HG03432 (cell line): Measurements from ENCODE around the gene TUBB4A.
"Not testable (repeated sequence)": the region's sequence is repeated elsewhere in the genome, so short reads cannot be mapped to it uniquely, and the experiment has no call there.

ENCODE experiments used
- ATAC-seq: cut with Tn5 transposase; IDR thresholded peaks from one replicate; pipeline ENCODE4 v1.9.1; 2021; ENCODE audit warnings: mild to moderate bottlenecking, moderate library complexity; ENCODE audit not compliant: unreplicated experiment

Gene TUBB4A

DNA sequence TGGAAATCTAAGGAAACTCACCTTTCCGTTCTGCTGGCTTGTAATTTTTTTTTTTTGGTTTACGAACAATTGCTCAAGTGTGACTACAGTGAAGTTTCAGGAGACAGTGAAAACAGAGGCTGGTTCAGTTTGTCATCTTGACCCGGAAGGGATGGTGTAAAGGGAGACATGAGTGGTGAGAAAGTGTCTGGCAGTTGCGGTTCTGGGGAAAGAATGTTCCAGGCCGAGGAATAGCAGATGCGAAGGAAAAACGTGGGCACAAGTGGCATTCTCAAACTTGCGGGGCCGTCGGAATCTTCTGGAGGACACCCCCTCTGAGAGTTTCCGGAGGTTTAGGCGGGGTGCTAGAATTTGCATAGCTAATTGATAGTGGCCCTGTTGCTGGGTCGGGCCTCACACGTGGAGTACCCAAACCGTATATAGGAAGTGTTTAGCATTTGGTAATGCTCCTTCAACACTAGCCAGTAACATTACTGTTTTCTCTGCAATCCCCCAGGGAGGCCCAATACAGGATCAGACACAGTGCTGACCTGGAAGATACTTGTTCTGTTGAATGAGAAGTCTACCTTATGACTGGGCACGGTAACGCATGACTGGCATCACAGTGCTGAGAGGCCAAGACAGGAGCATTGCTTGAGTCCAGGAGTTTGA is 25.9 kb upstream of the TUBB4A start:
- peak; percentile 49 for ATAC-seq

GRCh38 chr19:6524311-6524710 is 22.2 kb upstream of the TUBB4A start:
- ATAC-seq: no peak

DNA sequence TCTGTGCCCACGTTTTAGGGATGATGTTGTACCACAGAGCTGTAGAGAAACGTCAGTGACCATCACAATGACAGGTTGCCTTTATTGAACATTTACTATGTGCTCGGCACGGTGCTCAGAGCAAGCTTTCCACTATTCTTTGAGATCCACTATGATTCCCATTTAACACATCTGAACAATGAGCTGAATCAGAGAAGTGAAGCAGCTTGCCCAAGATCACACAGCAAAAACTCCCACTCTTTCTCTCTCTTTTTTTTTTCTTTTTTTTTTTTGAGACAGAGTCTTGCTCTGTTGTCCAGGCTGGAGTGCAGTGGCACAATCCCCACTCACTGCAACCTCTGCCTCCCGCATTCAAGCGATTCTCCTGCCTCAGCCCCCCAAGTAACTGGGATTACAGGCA is 20.6 kb upstream of the TUBB4A start:
- no peak for ATAC-seq

DNA sequence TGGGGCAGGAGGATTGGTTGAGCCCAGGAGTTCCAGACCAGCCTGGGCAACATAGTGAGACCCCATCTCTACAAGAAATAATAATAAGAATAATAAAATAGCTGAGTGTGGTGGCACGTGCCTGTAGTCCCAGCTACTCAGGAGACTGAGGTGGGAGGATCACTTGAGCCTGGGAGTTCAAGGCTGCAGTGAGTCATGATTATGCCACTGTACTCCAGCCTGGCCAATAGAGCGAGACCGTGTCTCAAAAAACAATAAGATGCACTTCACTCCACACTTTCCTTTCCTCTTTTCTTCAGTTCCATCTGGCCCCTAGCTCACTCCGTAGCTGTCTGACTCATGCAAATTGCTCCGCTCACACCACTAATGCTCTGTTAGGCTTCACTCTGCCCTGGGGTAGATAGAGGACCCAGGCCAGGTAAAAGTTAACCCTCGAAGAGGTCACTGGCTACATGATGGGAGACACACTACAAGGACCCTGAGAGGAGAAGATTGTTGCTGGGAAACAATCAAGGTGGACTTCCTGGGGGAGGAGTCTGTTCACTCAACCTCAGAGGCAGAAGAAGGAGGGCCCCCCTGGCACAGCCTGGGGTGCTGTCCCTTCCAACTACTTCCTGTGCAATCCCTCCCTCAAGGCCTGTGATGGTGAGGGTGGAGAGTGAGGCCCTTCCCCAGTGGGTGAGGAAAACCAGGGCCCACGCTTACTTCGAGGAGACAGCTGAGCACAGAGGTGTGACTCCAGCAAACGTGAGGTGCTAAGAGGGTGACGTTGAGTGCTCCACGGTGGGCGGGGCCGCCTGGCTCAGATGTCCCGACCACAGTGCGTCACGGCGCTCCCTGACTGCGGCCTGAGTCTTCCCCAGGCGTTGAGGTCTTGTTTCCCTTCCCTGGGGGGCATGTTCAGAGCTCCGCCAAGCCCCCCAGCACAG is 19.9 kb upstream of the TUBB4A start:
- peak; percentile 44 for ATAC-seq

GRCh38 chr19:6519289-6519688 is 17.2 kb upstream of the TUBB4A start:
- ATAC-seq: no peak

DNA sequence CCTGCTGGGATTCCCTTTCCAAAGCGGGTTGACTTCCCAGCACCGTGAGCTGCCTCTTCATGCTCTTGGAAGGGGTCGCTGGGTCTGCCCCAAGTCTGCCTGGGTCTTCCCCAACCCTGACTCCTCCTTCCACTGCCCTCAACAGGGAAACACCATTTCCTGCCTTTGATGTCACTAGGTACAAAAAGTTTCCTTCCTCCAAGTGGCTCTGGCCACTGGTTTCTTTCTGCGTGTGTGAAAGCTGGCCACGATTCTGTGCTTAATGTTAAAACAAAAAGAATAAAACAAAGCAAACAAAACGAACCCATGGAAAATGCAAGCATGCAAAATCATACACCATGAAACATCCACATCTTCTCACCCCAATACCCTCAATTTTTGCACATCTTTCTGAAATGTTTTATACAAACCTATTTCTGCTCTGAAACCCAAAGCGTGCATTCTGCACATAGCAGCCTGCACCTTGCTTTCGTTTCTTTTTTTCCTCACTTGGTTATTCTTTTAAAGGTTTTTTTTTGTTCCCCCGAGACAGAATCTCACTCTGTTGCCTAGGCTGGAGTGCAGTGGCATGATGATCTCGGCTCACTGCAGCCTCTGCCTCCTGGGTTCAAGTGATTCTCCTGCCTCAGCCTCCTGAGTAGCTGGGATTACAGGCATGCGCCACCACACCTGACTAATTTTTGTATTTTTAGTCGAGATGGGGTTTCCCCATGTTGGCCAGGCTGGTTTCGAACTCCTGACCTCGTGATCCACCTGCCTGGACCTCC is 16.2 kb upstream of the TUBB4A start:
- no peak for ATAC-seq

GRCh38 chr19:6516659-6517291 is 14.7 kb upstream of the TUBB4A start:
- ATAC-seq: peak; percentile 49

- peak; percentile 45 for ATAC-seq
Observed at GRCh38 chr19:6516018-6516658, 14.0 kb upstream of the TUBB4A start.

DNA sequence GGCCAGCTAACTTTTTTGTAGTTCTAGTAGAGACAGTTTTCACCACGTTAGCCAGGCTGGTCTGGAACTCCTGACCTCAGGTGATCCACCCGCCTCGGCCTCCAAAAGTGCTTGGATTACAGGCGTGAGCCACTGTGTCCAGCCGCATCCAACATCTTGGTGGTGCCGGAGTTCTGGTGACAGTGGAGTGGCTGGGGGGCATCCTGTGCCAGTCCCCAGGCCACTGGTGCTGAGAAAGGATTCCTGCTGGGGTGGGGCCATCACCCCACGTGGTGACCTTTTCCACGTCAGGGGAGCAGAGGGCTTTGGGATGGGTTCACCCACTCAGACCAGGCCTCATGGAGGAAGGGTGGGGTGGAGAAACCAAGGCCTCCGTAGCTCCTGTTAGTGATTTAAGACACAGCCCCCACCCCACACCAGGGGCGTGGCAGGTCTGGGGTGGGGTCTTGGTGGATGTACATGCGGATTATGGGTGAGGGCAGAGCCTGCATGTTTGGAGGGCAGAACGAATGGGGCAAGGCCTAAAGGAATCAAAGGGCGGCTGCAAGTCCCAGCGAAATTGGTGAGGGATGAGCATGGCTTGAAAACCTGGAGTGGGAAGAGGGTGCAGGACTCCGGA is 12.9 kb upstream of the TUBB4A start:
- ATAC-seq: no peak

- no peak for ATAC-seq
Observed at GRCh38 chr19:6514089-6514488, 12.0 kb upstream of the TUBB4A start.

DNA sequence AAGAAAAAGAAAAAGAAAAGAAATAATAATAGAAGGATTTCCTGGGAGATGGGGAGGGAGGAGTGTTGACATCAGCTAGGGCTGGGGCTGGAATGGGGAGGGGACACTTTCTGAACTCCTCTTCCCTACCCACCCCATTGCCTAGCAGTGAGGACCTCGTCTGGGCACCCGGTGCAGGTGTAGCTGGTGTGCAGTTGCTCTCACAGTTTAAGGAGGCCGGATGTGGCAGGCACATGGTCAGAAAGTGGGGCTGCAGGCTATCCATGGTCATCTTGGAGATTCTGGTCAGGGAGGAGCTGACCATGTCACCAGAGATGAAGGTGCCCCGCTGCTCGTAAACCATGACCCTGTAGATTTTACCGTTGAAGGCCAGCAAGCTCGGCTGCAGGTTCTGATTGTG is 8.5 kb upstream of the TUBB4A start:
- ATAC-seq: no peak

DNA sequence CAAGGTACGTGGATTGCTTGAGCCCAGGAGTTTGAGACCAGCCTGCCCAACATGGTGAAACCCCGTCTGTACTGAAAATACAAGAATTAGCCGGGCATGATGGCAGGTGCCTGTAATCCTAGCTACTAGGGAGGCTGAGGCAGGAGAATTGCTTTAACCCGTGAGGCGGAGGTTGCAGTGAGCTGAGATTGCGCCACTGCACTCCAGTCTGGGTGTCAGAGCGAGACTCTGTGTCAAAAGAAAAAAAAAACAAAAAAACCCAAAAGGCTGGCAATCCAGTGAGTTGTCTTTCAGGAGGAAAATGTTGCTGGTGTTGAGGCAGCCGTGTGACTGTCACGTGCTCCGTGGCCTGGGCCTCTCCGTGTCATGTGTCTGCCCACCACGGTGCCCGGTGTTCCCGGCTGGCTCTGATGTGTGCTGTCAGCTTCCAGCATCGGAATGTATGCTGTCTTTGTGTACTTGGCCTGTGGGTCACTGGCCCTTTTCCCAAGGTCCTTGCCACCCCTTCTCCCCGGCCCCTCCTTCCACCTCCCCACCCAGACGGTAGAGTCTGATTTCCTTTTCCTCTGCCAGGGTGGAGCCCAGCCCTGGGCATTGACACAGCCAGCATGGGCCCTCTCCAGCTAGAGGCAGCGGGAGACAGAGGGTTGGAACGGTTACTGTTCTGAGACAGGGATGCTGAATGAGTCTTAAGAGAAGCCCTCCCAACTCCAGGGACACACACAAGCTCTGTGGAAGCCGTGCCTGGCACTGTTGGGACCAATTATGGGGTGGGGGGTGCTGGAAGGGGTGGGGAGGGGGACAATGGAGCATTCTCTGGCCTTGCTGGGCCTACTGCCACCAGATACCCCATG is 7.2 kb upstream of the TUBB4A start:
- ATAC-seq: no peak

- ATAC-seq: not testable (repeated sequence)
Observed at GRCh38 chr19:6508028-6508771, 6.1 kb upstream of the TUBB4A start.

- no peak for ATAC-seq
Observed at GRCh38 chr19:6503407-6504201, 1.5 kb upstream of the TUBB4A start.

GRCh38 chr19:6500837-6501739 is 1.0 kb downstream of the TUBB4A start:
- no peak for ATAC-seq

GRCh38 chr19:6499052-6499790 is 2.9 kb downstream of the TUBB4A start:
- ATAC-seq: no peak
